H1 (cell line): ENCODE data around the gene ZNF644. TPM values are rescaled to one million over a fixed set of nuclear protein-coding genes. Genes with fewer than 3 reads are reported as not detected.

Experiments
- CTCF ChIA-PET: fragments of 300-600 bp; sonication (Branson Sonifier 250); formaldehyde crosslinking; loops from one replicate; lab custom pipeline; 2021; ENCODE audit not compliant: partially characterized antibody; lab: Charles Lee
- POLR2A ChIA-PET: fragments of 300-600 bp; sonication (Branson Sonifier 250); formaldehyde crosslinking; loops from one replicate; lab custom pipeline; 2021; ENCODE audit warnings: inconsistent platforms; ENCODE audit not compliant: partially characterized antibody; lab: Charles Lee
- DNase-seq, 2 experiments: peaks; one replicate each; pipeline versions ENCODE4 v3.0.0 to v3.0.0-alpha.2; 2010 to 2022; ENCODE audit warnings: low spot score in 2 of 2, low read depth in 1 of 2, mixed read lengths in 1 of 2
- FAIRE-seq: peaks from 2 replicates; lab custom pipeline; 2011; peaks lifted over from hg19 to GRCh38; lab: Jason Lieb, UNC
- H2AFZ ChIP-seq: 2 replicates; pipeline ENCODE4 v1.8.1; 2012; ENCODE audit warnings: low read length, inconsistent platforms
- H2AK5ac ChIP-seq: 2 replicates; pipeline ENCODE4 v1.6.1; 2013; ENCODE audit warnings: low read depth, low read length
- H2BK120ac ChIP-seq: replicated peaks from 2 replicates; pipeline ENCODE3; 2013; ENCODE audit warnings: low read depth, low read length, inconsistent platforms
- H2BK12ac ChIP-seq: 2 replicates; pipeline ENCODE4 v1.6.1; 2013; ENCODE audit warnings: low read depth, low read length
- H2BK15ac ChIP-seq: 2 replicates; pipeline ENCODE4 v1.6.1; 2013; ENCODE audit warnings: low read length
- H2BK20ac ChIP-seq: 2 replicates; pipeline ENCODE4 v1.6.1; 2013; ENCODE audit warnings: low read length
- H2BK5ac ChIP-seq: 2 replicates; pipeline ENCODE4 v1.6.1; 2013; ENCODE audit warnings: low read depth, low read length
- H3K14ac ChIP-seq: 2 replicates; pipeline ENCODE4 v1.6.1; 2013; ENCODE audit warnings: inconsistent platforms; ENCODE audit not compliant: insufficient read length
- H3K18ac ChIP-seq: 2 replicates; pipeline ENCODE4 v1.6.1; 2013; ENCODE audit warnings: low read length; ENCODE audit errors: extremely low read depth
- H3K23ac ChIP-seq: 2 replicates; pipeline ENCODE4 v1.6.1; 2013; ENCODE audit warnings: inconsistent platforms; ENCODE audit not compliant: insufficient read length
- H3K23me2 ChIP-seq: 2 replicates; pipeline ENCODE4 v1.6.1; 2013; ENCODE audit warnings: low read depth, low read length
- H3K27ac ChIP-seq: 2 replicates; pipeline ENCODE4 v1.6.1; 2011; ENCODE audit warnings: low read depth, low read length, inconsistent platforms
- H3K27me3 ChIP-seq, 4 experiments: replicated peaks in 1 of 4; 1 replicate in 1 of 4; 2 replicates in 3 of 4; pipeline versions ENCODE4 v1.6.1 to v1.8.1; 2011 to 2013; ENCODE audit warnings: low read length in 3 of 4, mild to moderate bottlenecking in 3 of 4, inconsistent platforms in 2 of 4, mixed read lengths in 2 of 4, moderate library complexity in 1 of 4; ENCODE audit not compliant: control insufficient read depth in 3 of 4, insufficient read depth in 3 of 4; ENCODE audit errors: extremely low read depth in 1 of 4
- H3K36me3 ChIP-seq, 4 experiments: 2 replicates each; pipeline versions ENCODE4 v1.6.1 to v1.8.1; 2011 to 2013; ENCODE audit warnings: mild to moderate bottlenecking in 4 of 4, low read length in 3 of 4, moderate library complexity in 2 of 4, control low read depth in 1 of 4, inconsistent platforms in 1 of 4; ENCODE audit not compliant: insufficient read depth in 4 of 4, control insufficient read depth in 2 of 4
- H3K4ac ChIP-seq: replicated peaks from 2 replicates; pipeline ENCODE3; 2013; ENCODE audit warnings: low read length, low read depth, mixed read lengths, inconsistent platforms; ENCODE audit not compliant: insufficient read length
- H3K4me1 ChIP-seq, 4 experiments: replicated peaks in 1 of 4; 1 replicate in 1 of 4; 2 replicates in 3 of 4; pipeline versions ENCODE4 v1.6.1 to v1.8.1; 2011 to 2013; ENCODE audit warnings: low read length in 3 of 4, inconsistent platforms in 2 of 4, mixed read lengths in 1 of 4; ENCODE audit not compliant: insufficient read depth in 4 of 4, control insufficient read depth in 3 of 4
- H3K4me2 ChIP-seq, 2 experiments: 2 replicates each; pipeline versions ENCODE4 v1.6.1 to v1.8.1; 2011 to 2013; ENCODE audit warnings: low read depth in 2 of 2, low read length in 2 of 2, control low read depth in 1 of 2, inconsistent platforms in 1 of 2, mild to moderate bottlenecking in 1 of 2; ENCODE audit not compliant: insufficient read depth in 1 of 2
- H3K4me3 ChIP-seq, 4 experiments: fragments of 200-600, 300-600 bp in 1 of 4; sonication (generic), shearing (Covaris generic), sonication (Bioruptor Twin) in 1 of 4; 2 replicates each; pipeline versions ENCODE4 v1.5.1 to v1.8.1; 2011 to 2016; ENCODE audit warnings: low read length in 4 of 4, low read depth in 3 of 4, control low read depth in 2 of 4, inconsistent platforms in 2 of 4, mild to moderate bottlenecking in 2 of 4, mixed read lengths in 1 of 4, moderate library complexity in 1 of 4; ENCODE audit not compliant: insufficient read depth in 2 of 4; ENCODE audit errors: extremely low read depth in 1 of 4
- H3K56ac ChIP-seq: replicated peaks from 2 replicates; pipeline ENCODE3; 2013; ENCODE audit warnings: low read depth, mild to moderate bottlenecking, mixed read lengths, low read length, inconsistent platforms; ENCODE audit not compliant: insufficient read length
- H3K79me1 ChIP-seq: 2 replicates; pipeline ENCODE4 v1.6.1; 2013; ENCODE audit warnings: low read depth, low read length, control low read depth
- H3K79me2 ChIP-seq, 2 experiments: 2 replicates each; pipeline versions ENCODE4 v1.6.1 to v1.8.1; 2012 to 2013; ENCODE audit warnings: low read length in 2 of 2, mild to moderate bottlenecking in 2 of 2, inconsistent platforms in 1 of 2; ENCODE audit not compliant: insufficient read depth in 2 of 2, control insufficient read depth in 1 of 2
- H3K9ac ChIP-seq, 4 experiments: replicated peaks in 1 of 4; 1 replicate in 1 of 4; 2 replicates in 3 of 4; pipeline versions ENCODE4 v1.6.1 to v1.8.1; 2011 to 2013; ENCODE audit warnings: low read depth in 3 of 4, low read length in 3 of 4, control low read depth in 2 of 4, mild to moderate bottlenecking in 2 of 4, moderate library complexity in 2 of 4, inconsistent platforms in 1 of 4; ENCODE audit errors: extremely low read depth in 1 of 4
- H3K9me3 ChIP-seq, 2 experiments: 2 replicates each; pipeline versions ENCODE4 v1.6.1 to v1.8.1; 2012 to 2013; ENCODE audit warnings: mild to moderate bottlenecking in 2 of 2, moderate library complexity in 2 of 2, control low read depth in 1 of 2, inconsistent platforms in 1 of 2, low read depth in 1 of 2, low read length in 1 of 2, mixed read lengths in 1 of 2; ENCODE audit not compliant: insufficient read depth in 2 of 2
- H4K20me1 ChIP-seq, 2 experiments: replicated peaks in 1 of 2; 2 replicates each; pipeline versions ENCODE3 to v1.8.1; 2011 to 2013; ENCODE audit warnings: inconsistent platforms in 2 of 2, low read length in 2 of 2, mild to moderate bottlenecking in 1 of 2; ENCODE audit not compliant: insufficient read depth in 2 of 2, control insufficient read depth in 1 of 2
- H4K5ac ChIP-seq: 2 replicates; pipeline ENCODE4 v1.6.1; 2013; ENCODE audit warnings: low read length, low read depth, mixed read lengths, inconsistent platforms; ENCODE audit not compliant: insufficient read length
- H4K8ac ChIP-seq: 2 replicates; pipeline ENCODE4 v1.8.0; 2013; ENCODE audit warnings: mild to moderate bottlenecking, moderate library complexity, low read length, inconsistent platforms; ENCODE audit not compliant: insufficient read depth; ENCODE audit errors: extremely low read depth
- H4K91ac ChIP-seq: replicated peaks from 2 replicates; pipeline ENCODE3; 2013; ENCODE audit warnings: low read length, mixed read lengths, inconsistent platforms; ENCODE audit not compliant: insufficient read length
- CEBPB ChIP-seq: IDR thresholded peaks from 2 replicates; pipeline ENCODE4 v1.6.1; 2012; ENCODE audit warnings: low read depth, low read length
- MAFK ChIP-seq: IDR thresholded peaks from 2 replicates; pipeline ENCODE4 v1.6.1; 2012; ENCODE audit warnings: low read depth, mild to moderate bottlenecking, improper control_type of control experiment, low read length
- polyA plus RNA-seq, 7 experiments: library from polyadenylated mRNA; depleted of rRNA in 3 of 7; stranded (reverse) in 5 of 7; unstranded in 2 of 7; fragments of >200 nt in 5 of 7; fragments of 200-250 nt in 2 of 7; gene quantifications; 1 replicate in 5 of 7; 2 replicates in 1 of 7; 4 replicates in 1 of 7; pipeline versions ENCODE4 v1.2.1 to v1.2.3, GENCODE V29; 2011 to 2013; ENCODE audit warnings: missing spikeins in 2 of 7, mixed read lengths in 2 of 7
- total RNA-seq: library from RNA; stranded (reverse); fragmentation: NEBNext Ultra II Directional; extraction: Animal tissue kit (Norgen Biotek cat#: 25700); gene quantifications from 2 replicates; pipeline ENCODE4 v1.2.1, GENCODE V29; 2021

Gene ZNF644
- total and polyA plus RNA-seq, 2 of the 8 experiments (the other 6 are each of a cell fraction or from before 2014, with no cell fraction given): 14.5 to 93.5 TPM

DNA sequence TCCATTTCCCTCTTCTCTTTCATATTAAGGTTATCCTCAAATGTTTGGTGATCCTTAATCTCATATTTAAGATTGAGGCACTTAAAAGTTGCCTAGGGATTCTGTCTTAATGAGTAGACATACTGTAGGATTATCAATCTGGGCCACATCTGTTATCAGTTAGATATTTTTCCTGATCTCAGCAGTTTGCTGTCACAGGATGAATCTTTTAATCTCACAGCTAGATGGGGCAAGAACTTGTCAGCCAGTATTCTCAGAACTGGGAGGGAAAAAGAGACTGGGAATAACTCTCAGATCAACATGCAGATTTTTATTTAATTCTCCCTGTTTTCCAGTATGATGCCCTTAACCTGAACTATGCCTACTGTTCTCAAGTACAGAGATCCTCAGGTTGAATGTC is 14.0 kb downstream of the ZNF644 start:
- Histone ChIP-seq H4K91ac (no peak overlapping the region), H2BK15ac (no peak overlapping the region), H3K9ac (no peak overlapping the region; a peak in 1 of 7 replicates), H2BK12ac (no peak overlapping the region), H4K5ac (no peak overlapping the region), H3K23ac (no peak overlapping the region), H2AFZ (no peak overlapping the region), H3K18ac (no peak overlapping the region), H2AK5ac (no peak overlapping the region), H3K4me3 (0 out of 8 replicates have a peak overlapping the region, but pooled peaks of 1 of the 4 experiments have one; percentile 2), H2BK120ac (no peak overlapping the region), H3K23me2 (no peaks in the 10 kb centered on the region; the same call in 1 of the 2 replicates), H3K27ac (no peak overlapping the region), H3K79me2 (peaks cover 21 to 95% of the 10 kb centered on the region in 2 experiments; a peak in 3 of 4 replicates), H3K14ac (no peak overlapping the region), H2BK20ac (no peak overlapping the region), H3K56ac (no peak overlapping the region), H4K20me1 (peaks cover 2 to 13% of the 10 kb centered on the region in 2 experiments), H3K79me1 (peaks cover 3% of the 10 kb centered on the region; the same call in 1 of the 2 replicates), H3K4me2 (no peak overlapping the region), H2BK5ac (no peak overlapping the region), H4K8ac (no peak overlapping the region), H3K27me3 (no peaks in the 10 kb centered on the region), H3K4me1 (peaks cover 0 to 12% (median 7%) of the 10 kb centered on the region in 4 experiments; a peak in 3 of 7 replicates), H3K9me3 (no peaks in the 10 kb centered on the region), H3K4ac (no peak overlapping the region), H3K36me3 (peaks cover 0 to 6% (median 0%) of the 10 kb centered on the region in 4 experiments; a peak in 2 of 8 replicates)
- ChIA-PET POLR2A (interaction anchor here (1.1 to 9.6 kb wide), 5 partner anchors 9 to 20 kb away, joined by 3 to 92 read pairs (median 4); partner anchors contain the start of gene ZNF644), CTCF (interaction anchor here (0.5 to 1.7 kb wide), 3 partner anchors 10 to 66 kb away, joined by 3 to 7 read pairs (median 3); no protein-coding TSS in a partner anchor)
- TF ChIP-seq MAFK (peak; percentile 38; the same call in 1 of the 2 replicates), CEBPB (no peak)
- FAIRE-seq: no peak
- no peak for DNase-seq
